Stimulated activated naive CD8-positive, alpha-beta T cell treated with anti-CD3 and anti-CD28 coated beads, Interleukin-15, amount 100 ng/mL, for 72 hours (primary cell): ENCODE results near the gene ACAA1.

ENCODE experiments used
- ATAC-seq: fragments of 150-1000 bp; cut with Tn5 transposase; 2 replicates; pipeline ENCODE4 v1.10.0; 2021; ENCODE audit warnings: mild to moderate bottlenecking, moderate library complexity
- DNase-seq, 2 donors: peaks; one replicate each; pipeline ENCODE4 v3.0.0; 2021 to 2022
- H3K27ac Mint-ChIP-seq, 2 donors: one replicate each; pipeline ENCODE4 v1.8.0; 2022; ENCODE audit warnings: mild to moderate bottlenecking in 2 of 2, mixed read lengths in 2 of 2, moderate library complexity in 2 of 2
- H3K27me3 Mint-ChIP-seq: one replicate; pipeline ENCODE4 v1.8.0; 2022; ENCODE audit warnings: mixed read lengths
- H3K4me1 Mint-ChIP-seq: one replicate; pipeline ENCODE4 v1.8.0; 2022; ENCODE audit warnings: mild to moderate bottlenecking, mixed read lengths
- H3K4me3 Mint-ChIP-seq, 2 donors: one replicate each; pipeline ENCODE4 v1.8.0; 2022; ENCODE audit warnings: mild to moderate bottlenecking in 2 of 2, mixed read lengths in 2 of 2, moderate library complexity in 1 of 2
- H3K9me3 Mint-ChIP-seq, 2 donors: one replicate each; pipeline ENCODE4 v1.8.0; 2022; ENCODE audit warnings: mixed read lengths in 2 of 2

Gene ACAA1

GRCh38 chr3:38133209-38133556, 3.7 kb downstream of the ACAA1 start:
- no peak overlapping the region for H3K4me3 Mint-ChIP-seq
- H3K9me3 Mint-ChIP-seq, result no peaks in the 10 kb centered on the region
- H3K4me1 Mint-ChIP-seq, result peaks cover 79% of the 10 kb centered on the region
- H3K27ac Mint-ChIP-seq, result peak overlapping the region in 1 of 2 donors; percentile 92
- ATAC-seq (no peak), DNase-seq (no peak)
- H3K27me3 Mint-ChIP-seq, result no peaks in the 10 kb centered on the region

- no peaks in the 10 kb centered on the region for H3K27me3 Mint-ChIP-seq
- peaks cover 69% of the 10 kb centered on the region for H3K4me1 Mint-ChIP-seq
- H3K27ac Mint-ChIP-seq, result peak overlapping the region in 1 of 2 donors; percentile 55
- no peaks in the 10 kb centered on the region for H3K9me3 Mint-ChIP-seq
- no peak for ATAC-seq
- DNase-seq, result no peak
- H3K4me3 Mint-ChIP-seq, result no peak overlapping the region
Observed at GRCh38 chr3:38131621-38132369, 5.1 kb downstream of the ACAA1 start.

GRCh38 chr3:38130631-38131065, 6.3 kb downstream of the ACAA1 start:
- Mint-ChIP-seq H3K4me3 (no peak overlapping the region), H3K4me1 (peaks cover 61% of the 10 kb centered on the region), H3K27me3 (no peaks in the 10 kb centered on the region), H3K27ac (peak overlapping the region in 1 of 2 donors; percentile 59), H3K9me3 (no peaks in the 10 kb centered on the region)
- ATAC-seq (no peak), DNase-seq (no peak)

GRCh38 chr3:38129058-38129457, 7.9 kb downstream of the ACAA1 start:
- ATAC-seq, result no peak
- Mint-ChIP-seq H3K27ac (peak overlapping the region; percentile 7 to 55), H3K4me3 (no peak overlapping the region), H3K4me1 (peaks cover 47% of the 10 kb centered on the region), H3K9me3 (no peaks in the 10 kb centered on the region), H3K27me3 (no peaks in the 10 kb centered on the region)
- DNase-seq, result no peak

GRCh38 chr3:38128303-38128655, 8.6 kb downstream of the ACAA1 start:
- DNase-seq (no peak), ATAC-seq (no peak)
- Mint-ChIP-seq H3K27ac (no peak overlapping the region), H3K4me1 (peaks cover 40% of the 10 kb centered on the region), H3K4me3 (no peak overlapping the region), H3K27me3 (no peaks in the 10 kb centered on the region), H3K9me3 (no peaks in the 10 kb centered on the region)

- H3K27me3 Mint-ChIP-seq, result no peaks in the 10 kb centered on the region
- H3K4me1 Mint-ChIP-seq, result peaks cover 40% of the 10 kb centered on the region
- ATAC-seq (no peak), DNase-seq (no peak)
- peak overlapping the region in 1 of 2 donors; percentile 82 for H3K27ac Mint-ChIP-seq
- no peaks in the 10 kb centered on the region for H3K9me3 Mint-ChIP-seq
- no peak overlapping the region for H3K4me3 Mint-ChIP-seq
Observed at GRCh38 chr3:38127611-38128302, 9.2 kb downstream of the ACAA1 start.

- Mint-ChIP-seq H3K27me3 (no peaks in the 10 kb centered on the region), H3K9me3 (no peaks in the 10 kb centered on the region), H3K4me1 (peaks cover 28% of the 10 kb centered on the region), H3K4me3 (no peak overlapping the region), H3K27ac (no peak overlapping the region)
- DNase-seq (no peak), ATAC-seq (no peak)
Observed at GRCh38 chr3:38126121-38126892, 10.6 kb downstream of the ACAA1 start.

- peak overlapping the region in 1 of 2 donors; percentile 76 for H3K27ac Mint-ChIP-seq
- H3K4me1 Mint-ChIP-seq, result peaks cover 23% of the 10 kb centered on the region
- ATAC-seq, result no peak
Observed at GRCh38 chr3:38125305-38126120, 11.4 kb downstream of the ACAA1 start.

GRCh38 chr3:38124324-38125122, 12.4 kb downstream of the ACAA1 start:
- DNase-seq, result no peak
- ATAC-seq, result no peak
- no peak overlapping the region for H3K27ac Mint-ChIP-seq
- H3K9me3 Mint-ChIP-seq, result no peaks in the 10 kb centered on the region
- no peaks in the 10 kb centered on the region for H3K27me3 Mint-ChIP-seq
- peaks cover 17% of the 10 kb centered on the region for H3K4me1 Mint-ChIP-seq
- H3K4me3 Mint-ChIP-seq, result no peak overlapping the region

More at GRCh38 chr3:38125305-38126120, 11.4 kb downstream of the ACAA1 start:
- no peaks in the 10 kb centered on the region for H3K9me3 Mint-ChIP-seq
- H3K27me3 Mint-ChIP-seq, result no peaks in the 10 kb centered on the region
- no peak overlapping the region for H3K4me3 Mint-ChIP-seq
- DNase-seq, result no peak

- H3K4me3 Mint-ChIP-seq, result no peak overlapping the region
- DNase-seq (no peak), ATAC-seq (no peak)
- peaks cover 15% of the 10 kb centered on the region for H3K4me1 Mint-ChIP-seq
- H3K27me3 Mint-ChIP-seq, result no peaks in the 10 kb centered on the region
- no peak overlapping the region for H3K27ac Mint-ChIP-seq
- H3K9me3 Mint-ChIP-seq, result no peaks in the 10 kb centered on the region
Observed at GRCh38 chr3:38122712-38123290, 14.1 kb downstream of the ACAA1 start.

GRCh38 chr3:38121832-38122461, 15.0 kb downstream of the ACAA1 start:
- Mint-ChIP-seq H3K4me1 (peaks cover 15% of the 10 kb centered on the region), H3K4me3 (no peak overlapping the region)
- ATAC-seq, result no peak

GRCh38 chr3:38121451-38121831, 15.5 kb downstream of the ACAA1 start:
- Mint-ChIP-seq H3K4me1 (peaks cover 15% of the 10 kb centered on the region), H3K27ac (peak overlapping the region in 1 of 2 donors; percentile 66), H3K9me3 (no peaks in the 10 kb centered on the region), H3K4me3 (no peak overlapping the region), H3K27me3 (no peaks in the 10 kb centered on the region)
- DNase-seq (no peak), ATAC-seq (no peak)

More at GRCh38 chr3:38121832-38122461, 15.0 kb downstream of the ACAA1 start:
- Mint-ChIP-seq H3K9me3 (no peaks in the 10 kb centered on the region), H3K27ac (peak overlapping the region in 1 of 2 donors; percentile 66), H3K27me3 (no peaks in the 10 kb centered on the region)
- DNase-seq, result no peak

- Mint-ChIP-seq H3K27me3 (no peaks in the 10 kb centered on the region), H3K4me3 (no peak overlapping the region), H3K4me1 (peaks cover 17% of the 10 kb centered on the region), H3K9me3 (no peaks in the 10 kb centered on the region), H3K27ac (peak overlapping the region; percentile 77 to 88)
- ATAC-seq, result no peak
- no peak for DNase-seq
Observed at GRCh38 chr3:38120693-38121450, 16.1 kb downstream of the ACAA1 start.
